Fibroblast of the aortic adventitia (primary cell): ENCODE results near the gene GPRC6A. TPM values are rescaled to one million over a fixed set of nuclear protein-coding genes. Genes with fewer than 3 reads are reported as not detected.

Experiments
- DNase-seq: peaks from one replicate; pipeline ENCODE4 v3.0.0-alpha.2; 2010; ENCODE audit warnings: low read depth
- H3K4me3 ChIP-seq: 2 replicates; pipeline ENCODE4 v1.5.1; 2011; ENCODE audit warnings: low read depth, mild to moderate bottlenecking, control low read depth, low read length, moderate library complexity
- total RNA-seq: library from RNA; depleted of rRNA; stranded (reverse); fragments of >200 nt; gene quantifications from 2 replicates; pipeline ENCODE4 v1.2.3, GENCODE V29; 2012; ENCODE audit warnings: low replicate concordance
- TF ChIP-seq, protein P1 (sequence below): IDR thresholded peaks from 2 replicates; pipeline ENCODE4 v1.5.1; 2011; ENCODE audit warnings: mild to moderate bottlenecking, low read length, control low read depth, inconsistent platforms; ENCODE audit not compliant: insufficient read depth

Gene GPRC6A
- total RNA-seq, 1 donor = not detected

DNA sequence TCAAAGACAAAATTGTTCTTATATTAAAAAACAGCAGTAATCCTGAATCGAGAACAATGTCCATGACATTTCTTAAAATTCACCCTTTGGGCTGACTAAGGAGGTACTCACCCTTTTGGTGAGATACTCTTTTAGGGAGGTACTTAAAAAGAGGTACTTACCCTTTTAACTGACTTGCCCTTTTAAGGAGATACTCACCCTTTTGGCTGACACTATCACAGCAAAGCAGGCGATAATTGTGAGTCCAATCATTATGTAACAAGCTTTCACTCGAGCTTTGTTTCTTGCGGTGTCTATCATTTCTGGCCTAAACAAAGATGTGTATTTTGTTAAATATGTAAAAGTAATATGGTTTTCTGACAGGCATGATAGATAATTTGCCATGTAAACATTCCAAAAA, 67.1 kb downstream of the GPRC6A start:
- TF ChIP-seq, protein P1, sequence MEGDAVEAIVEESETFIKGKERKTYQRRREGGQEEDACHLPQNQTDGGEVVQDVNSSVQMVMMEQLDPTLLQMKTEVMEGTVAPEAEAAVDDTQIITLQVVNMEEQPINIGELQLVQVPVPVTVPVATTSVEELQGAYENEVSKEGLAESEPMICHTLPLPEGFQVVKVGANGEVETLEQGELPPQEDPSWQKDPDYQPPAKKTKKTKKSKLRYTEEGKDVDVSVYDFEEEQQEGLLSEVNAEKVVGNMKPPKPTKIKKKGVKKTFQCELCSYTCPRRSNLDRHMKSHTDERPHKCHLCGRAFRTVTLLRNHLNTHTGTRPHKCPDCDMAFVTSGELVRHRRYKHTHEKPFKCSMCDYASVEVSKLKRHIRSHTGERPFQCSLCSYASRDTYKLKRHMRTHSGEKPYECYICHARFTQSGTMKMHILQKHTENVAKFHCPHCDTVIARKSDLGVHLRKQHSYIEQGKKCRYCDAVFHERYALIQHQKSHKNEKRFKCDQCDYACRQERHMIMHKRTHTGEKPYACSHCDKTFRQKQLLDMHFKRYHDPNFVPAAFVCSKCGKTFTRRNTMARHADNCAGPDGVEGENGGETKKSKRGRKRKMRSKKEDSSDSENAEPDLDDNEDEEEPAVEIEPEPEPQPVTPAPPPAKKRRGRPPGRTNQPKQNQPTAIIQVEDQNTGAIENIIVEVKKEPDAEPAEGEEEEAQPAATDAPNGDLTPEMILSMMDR = no peak
- no peak overlapping the region for H3K4me3 ChIP-seq
- DNase-seq = no peak

DNA sequence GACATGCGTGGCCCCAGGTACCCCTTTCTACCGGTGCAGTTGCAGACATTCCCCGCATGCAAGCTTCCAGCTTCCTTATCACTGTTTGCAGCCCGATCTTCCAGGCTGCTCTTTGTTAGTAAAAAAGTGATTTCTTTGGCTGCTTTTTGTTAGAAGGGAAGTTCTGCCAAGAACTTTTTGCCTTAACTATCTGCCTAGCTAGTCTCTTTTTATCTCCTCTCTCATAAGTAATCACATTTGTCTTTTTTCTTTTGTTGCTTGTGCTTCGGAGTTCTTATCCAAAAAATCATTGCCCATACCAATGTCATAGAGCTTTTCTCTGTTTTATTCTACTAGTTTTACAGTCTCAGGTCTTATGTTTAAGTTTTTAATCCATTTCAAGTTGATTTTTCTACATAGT, 83.7 kb downstream of the GPRC6A start:
- TF ChIP-seq, protein P1 = no peak
- DNase-seq = no peak
- H3K4me3 ChIP-seq = no peak overlapping the region

Other genes with a start within 250 kb of the GPRC6A start
- gene RSPH4A, start 212.6 kb downstream of the GPRC6A start, total RNA-seq = 0.54 and 0.82 TPM in 2 replicates
- 6.5 and 10.2 TPM in 2 replicates for gene ZUP1, start 160.3 kb downstream of the GPRC6A start, total RNA-seq
- 8.3 and 13.2 TPM in 2 replicates for gene KPNA5, start 147.9 kb downstream of the GPRC6A start, total RNA-seq
- gene FAM162B, start 63.4 kb downstream of the GPRC6A start, total RNA-seq = 1.6 TPM in 1 of 2 replicates, not detected in the other
- gene RFX6, start 48.2 kb upstream of the GPRC6A start, total RNA-seq = not detected in 2 replicates